Body of pancreas (tissue), 4 donors: ENCODE data around the gene MRGPRG.

Experiments
- CTCF ChIP-seq, 7 experiments: fragments of 450-650 bp in 4 of 7; fragments of 200-600 bp in 3 of 7; sonication (generic) in 3 of 7; IDR thresholded peaks; one replicate each; pipeline ENCODE4 v1.5.1; 2016 to 2019; ENCODE audit warnings: antibody characterized with exemption in 7 of 7
- POLR2A ChIP-seq, 3 donors: fragments of 450-650 bp; IDR thresholded peaks; one replicate each; pipeline ENCODE4 v1.6.1; 2016; ENCODE audit warnings: antibody characterized with exemption in 3 of 3, mild to moderate bottlenecking in 2 of 3

- no peak for TF ChIP-seq CTCF (IDR thresholded peaks at IDR 0.05)
- no peak for TF ChIP-seq POLR2A (IDR thresholded peaks at IDR 0.05)
These were observed 25.3 kb upstream of the MRGPRG start for GRCh38 chr11:3243880-3244279.
